ENCODE data around the gene COLEC12.

DNA sequence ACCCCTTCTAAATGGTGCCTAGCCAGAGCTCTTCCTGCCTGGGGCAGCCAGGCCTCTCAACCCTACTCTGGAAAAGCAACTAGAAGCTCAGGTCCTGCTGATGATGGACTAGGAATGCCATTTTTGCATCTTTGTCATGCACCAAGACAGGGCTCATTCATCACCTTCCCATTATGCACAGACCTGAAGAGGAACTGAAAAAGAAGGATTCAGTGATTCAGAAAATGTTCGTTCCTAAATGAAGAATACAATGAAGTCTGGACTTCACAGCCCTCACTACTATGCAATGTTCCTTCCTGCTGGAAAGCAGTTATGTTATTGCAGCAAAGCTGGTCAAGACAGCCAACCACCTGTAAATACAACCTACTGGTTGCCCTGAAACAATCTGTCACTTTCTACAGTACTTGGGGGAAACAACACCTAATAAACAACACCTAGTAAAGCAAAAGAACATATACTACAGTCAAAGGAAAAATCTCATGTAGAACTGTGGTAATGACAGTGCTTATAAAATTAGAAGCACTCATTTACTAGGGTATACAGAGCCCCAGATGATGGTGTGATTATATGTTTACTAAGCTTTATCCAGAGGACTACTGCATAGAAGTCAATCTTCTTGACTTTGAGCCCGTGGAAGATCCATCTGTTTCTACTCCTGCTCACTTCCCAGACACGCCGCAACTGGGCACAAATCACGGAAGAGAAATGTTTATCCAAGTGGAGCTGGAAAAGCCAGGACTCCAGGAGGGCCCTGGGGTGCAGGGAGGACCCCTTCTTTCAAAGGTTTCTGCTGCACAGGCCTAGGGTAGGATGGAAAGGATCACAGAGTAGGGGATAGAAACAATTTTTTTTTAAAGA, 129.5 kb downstream of the COLEC12 start:
- TF ChIP-seq, protein P1, sequence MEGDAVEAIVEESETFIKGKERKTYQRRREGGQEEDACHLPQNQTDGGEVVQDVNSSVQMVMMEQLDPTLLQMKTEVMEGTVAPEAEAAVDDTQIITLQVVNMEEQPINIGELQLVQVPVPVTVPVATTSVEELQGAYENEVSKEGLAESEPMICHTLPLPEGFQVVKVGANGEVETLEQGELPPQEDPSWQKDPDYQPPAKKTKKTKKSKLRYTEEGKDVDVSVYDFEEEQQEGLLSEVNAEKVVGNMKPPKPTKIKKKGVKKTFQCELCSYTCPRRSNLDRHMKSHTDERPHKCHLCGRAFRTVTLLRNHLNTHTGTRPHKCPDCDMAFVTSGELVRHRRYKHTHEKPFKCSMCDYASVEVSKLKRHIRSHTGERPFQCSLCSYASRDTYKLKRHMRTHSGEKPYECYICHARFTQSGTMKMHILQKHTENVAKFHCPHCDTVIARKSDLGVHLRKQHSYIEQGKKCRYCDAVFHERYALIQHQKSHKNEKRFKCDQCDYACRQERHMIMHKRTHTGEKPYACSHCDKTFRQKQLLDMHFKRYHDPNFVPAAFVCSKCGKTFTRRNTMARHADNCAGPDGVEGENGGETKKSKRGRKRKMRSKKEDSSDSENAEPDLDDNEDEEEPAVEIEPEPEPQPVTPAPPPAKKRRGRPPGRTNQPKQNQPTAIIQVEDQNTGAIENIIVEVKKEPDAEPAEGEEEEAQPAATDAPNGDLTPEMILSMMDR (conservative IDR thresholded peaks at IDR 0.05) = no peak
- TF ChIP-seq ZFX (IDR thresholded peaks at IDR 0.05) = no peak
